Measurements from ENCODE around the gene MAP4K4. TPM values are rescaled to one million over a fixed set of nuclear protein-coding genes. Genes with fewer than 3 reads are reported as not detected.
A peak's percentile ranks its signal among the peaks of the same experiment; 100 is the strongest.

Gene MAP4K4
- total and polyA plus RNA-seq, 2 of the 13 experiments (the other 11 are each of a cell fraction or from before 2014, with no cell fraction given) = 105 to 264 TPM

DNA sequence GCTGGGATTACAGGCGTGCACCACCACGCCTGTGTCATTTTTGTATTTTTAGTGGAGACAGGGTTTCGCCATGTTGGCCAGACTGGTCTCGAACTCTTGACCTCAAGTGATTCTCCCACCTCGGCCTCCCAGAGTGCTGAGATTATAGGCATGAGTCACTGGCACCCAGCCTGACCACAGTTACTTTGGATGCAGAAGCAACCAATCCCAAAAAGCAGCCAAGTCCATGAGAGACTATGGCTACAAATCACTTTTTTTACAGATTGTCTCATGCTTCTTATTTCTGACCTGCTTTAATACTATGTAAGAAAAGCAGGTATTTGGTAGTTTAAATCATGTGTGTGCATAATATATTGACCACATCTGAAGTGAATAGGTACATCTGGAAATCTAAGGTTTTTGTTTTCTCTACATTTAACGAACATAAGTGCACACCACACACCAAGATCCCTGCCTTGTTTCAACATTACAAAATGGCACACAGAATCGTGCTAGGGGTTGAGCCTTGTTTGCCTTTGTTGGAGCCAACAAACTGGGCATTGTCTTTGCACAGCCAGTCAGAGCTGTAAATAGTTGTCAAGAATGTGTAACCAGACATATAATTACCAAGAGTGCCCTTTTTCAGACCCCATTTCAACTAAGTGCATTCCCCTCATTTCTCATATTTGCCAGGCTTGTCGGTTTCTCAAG lies 18.3 kb upstream of the MAP4K4 start (continued):
- TF ChIP-seq ZNF644 (CRISPR knock-in tag; IDR thresholded peaks at IDR 0.05; ENCODE audit: low read depth) (peak; percentile 99), IRX3 (CRISPR knock-in tag; IDR thresholded peaks at IDR 0.05; ENCODE audit: borderline replicate concordance, low read depth) (no peak), ARID2 (CRISPR knock-in tag; IDR thresholded peaks at IDR 0.05; ENCODE audit: borderline replicate concordance) (0 out of 2 replicates have a peak, but pooled peaks have one; percentile 55), TEAD3 (CRISPR knock-in tag; optimal IDR thresholded peaks at IDR 0.05; ENCODE audit: borderline replicate concordance) (peak; percentile 21), SOX5 (CRISPR knock-in tag; IDR thresholded peaks at IDR 0.05; ENCODE audit: borderline replicate concordance) (peak; percentile 80)

DNA sequence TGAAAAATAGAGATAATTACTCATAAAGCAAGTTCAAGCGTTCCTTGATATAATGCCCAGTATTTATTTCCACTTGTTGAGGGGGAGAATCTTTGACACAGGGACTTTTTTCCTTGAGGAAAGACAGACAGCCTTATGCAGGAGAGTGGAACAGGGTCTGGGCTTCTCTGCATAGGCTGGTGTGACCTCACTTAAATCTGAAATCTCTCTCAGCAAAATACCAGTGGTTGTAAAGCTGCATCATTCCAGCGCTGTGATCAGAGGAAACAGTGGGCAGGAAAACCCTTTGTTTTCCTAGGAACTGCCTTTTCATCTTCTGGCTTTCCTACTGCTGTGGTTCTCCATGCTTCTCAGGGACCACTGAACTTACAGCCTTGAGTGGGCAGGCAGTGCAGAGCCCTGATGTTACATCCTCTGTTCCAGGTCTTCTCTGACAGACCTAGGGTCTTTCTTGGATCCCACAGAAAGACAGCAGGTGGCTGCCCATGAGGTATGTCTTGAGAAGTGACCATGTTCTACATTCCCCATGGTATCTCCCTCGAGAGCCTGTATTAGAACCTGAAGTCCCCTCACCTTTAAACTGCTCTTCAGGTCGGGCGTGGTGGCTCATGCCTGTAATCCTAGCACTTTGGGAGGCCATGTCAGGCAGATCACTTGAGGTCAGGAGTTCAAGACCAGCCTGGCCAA lies 17.6 kb upstream of the MAP4K4 start:
- peak; percentile 32; the same call in 2 of the 3 replicates for ATAC-seq
- Histone ChIP-seq H3K27ac (ENCODE audit: extremely low read length, insufficient read depth, low read length) (no peak overlapping the region), H2AFZ (ENCODE audit: low read length) (peak overlapping the region; percentile 52), H3K27me3 (ENCODE audit: control insufficient read depth in 1 of 2, insufficient read depth in 2 of 2, low read length in 2 of 2) (no peaks in the 10 kb centered on the region), H3K79me2 (ENCODE audit: insufficient read depth, low read length) (no peaks in the 10 kb centered on the region), H3K9me3 (ENCODE audit: low read length) (no peaks in the 10 kb centered on the region), H3K4me3 (replicated peaks in 1 of 3; ENCODE audit: insufficient read depth in 1 of 3, low read depth in 2 of 3, low read length in 3 of 3) (no peak overlapping the region; a peak in 1 of 6 replicates), H3K9ac (ENCODE audit: insufficient read depth, low read depth, low read length) (no peak overlapping the region), H3K4me1 (ENCODE audit: insufficient read depth, low read length) (peaks cover 26% of the 10 kb centered on the region), H4K20me1 (ENCODE audit: insufficient read depth, low read length) (no peaks in the 10 kb centered on the region), H3K4me2 (ENCODE audit: low read depth, low read length) (peak overlapping the region; percentile 27), H3K36me3 (replicated peaks in 1 of 2; ENCODE audit: control insufficient read depth in 1 of 2, insufficient read depth in 2 of 2, low read length in 2 of 2) (no peaks in the 10 kb centered on the region)
- WGBS (ENCODE audit: low lambda C conversion rate) = 65% methylated on average over 5 of the region's 5 CpGs
- DNase-seq (ENCODE audit: low spot score) = no peak
- POLR2A ChIA-PET = no interaction called here
- FAIRE-seq = peak; percentile 34
- TF ChIP-seq ZNF337 (CRISPR knock-in tag; IDR thresholded peaks at IDR 0.05; ENCODE audit: borderline replicate concordance, low read depth) (no peak), SP140L (CRISPR knock-in tag; IDR thresholded peaks at IDR 0.05; ENCODE audit: borderline replicate concordance) (no peak), ISL2 (CRISPR knock-in tag; IDR thresholded peaks at IDR 0.05) (peak; percentile 2; the same call in 1 of the 2 replicates), JDP2 (CRISPR knock-in tag; IDR thresholded peaks at IDR 0.05; ENCODE audit: borderline replicate concordance) (no peak), ZNF614 (CRISPR knock-in tag; IDR thresholded peaks at IDR 0.05; ENCODE audit: borderline replicate concordance) (no peak), ADNP (CRISPR knock-in tag; IDR thresholded peaks at IDR 0.05) (0 out of 2 replicates have a peak, but pooled peaks have one; percentile 25), ZNF317 (CRISPR knock-in tag; IDR thresholded peaks at IDR 0.05) (no peak), ZNF331 (CRISPR knock-in tag; IDR thresholded peaks at IDR 0.05) (no peak), IKZF1 (IDR thresholded peaks at IDR 0.05) (no peak), NFIB (CRISPR knock-in tag; IDR thresholded peaks at IDR 0.05; ENCODE audit: borderline replicate concordance) (0 out of 2 replicates have a peak, but pooled peaks have one; percentile 50), GATAD2A (CRISPR knock-in tag; IDR thresholded peaks at IDR 0.05) (0 out of 2 replicates have a peak, but pooled peaks have one; percentile 3)
- TF ChIP-seq, protein P1, sequence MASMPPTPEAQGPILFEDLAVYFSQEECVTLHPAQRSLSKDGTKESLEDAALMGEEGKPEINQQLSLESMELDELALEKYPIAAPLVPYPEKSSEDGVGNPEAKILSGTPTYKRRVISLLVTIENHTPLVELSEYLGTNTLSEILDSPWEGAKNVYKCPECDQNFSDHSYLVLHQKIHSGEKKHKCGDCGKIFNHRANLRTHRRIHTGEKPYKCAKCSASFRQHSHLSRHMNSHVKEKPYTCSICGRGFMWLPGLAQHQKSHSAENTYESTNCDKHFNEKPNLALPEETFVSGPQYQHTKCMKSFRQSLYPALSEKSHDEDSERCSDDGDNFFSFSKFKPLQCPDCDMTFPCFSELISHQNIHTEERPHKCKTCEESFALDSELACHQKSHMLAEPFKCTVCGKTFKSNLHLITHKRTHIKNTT (CRISPR knock-in tag; IDR thresholded peaks at IDR 0.05) = no peak
- CTCF ChIA-PET (ENCODE audit: low intra/inter-chr PET ratio, low total read pairs) = no interaction called here
- in situ Hi-C loops (cut with HindIII; ENCODE audit: extremely low pct_ligation_motif_present, low pct_unique_long_range_greater_than_20kb) (no loop called here), intact Hi-C loops (cut with micrococcal nuclease; ENCODE audit: unreplicated experiment) (no loop called here)
- BruUV-seq (replicated peaks) = no TSS peak
